ENCODE results near the gene KIF6. TPM values are rescaled to one million over a fixed set of nuclear protein-coding genes. Genes with fewer than 3 reads are reported as not detected.

KIF6 gene
- total RNA-seq, 1 donor from 2014 or later, result 2.7 TPM

GRCh38 chr6:39755231-39755630 lies 30.0 kb upstream of the KIF6 start:
- H3K4me2 ChIP-seq, result no peak overlapping the region
- H3K27me3 Mint-ChIP-seq (ENCODE audit: insufficient read depth, low read depth), result peaks cover 2% of the 10 kb centered on the region
- no peaks in the 10 kb centered on the region for H3F3A ChIP-seq (ENCODE audit: low read depth)

GRCh38 chr6:39754514-39755115 lies 29.4 kb upstream of the KIF6 start:
- Mint-ChIP-seq H3K4me1 (no peaks in the 10 kb centered on the region), H3K36me3 (no peaks in the 10 kb centered on the region), H3K4me3 (no peak overlapping the region), H3K27me3 (ENCODE audit: insufficient read depth, low read depth) (peaks cover 2% of the 10 kb centered on the region), H3K27ac (no peak overlapping the region), H3K9me3 (no peaks in the 10 kb centered on the region)
- H3K4me3 ChIP-seq, result no peak overlapping the region
- no peak overlapping the region for H2AFZ ChIP-seq (replicated peaks)
- no peaks in the 10 kb centered on the region for H3K4me1 ChIP-seq
- TF ChIP-seq CTCF (IDR thresholded peaks at IDR 0.05), result no peak
- no peak for TF ChIP-seq EZH2 (IDR thresholded peaks at IDR 0.05)
- TF ChIP-seq EZH2phosphoT487 (IDR thresholded peaks at IDR 0.05), result no peak
- H3F3A ChIP-seq (ENCODE audit: low read depth), result no peaks in the 10 kb centered on the region
- H3K9ac ChIP-seq, result no peak overlapping the region
- H3K27me3 ChIP-seq, result no peaks in the 10 kb centered on the region
- no peaks in the 10 kb centered on the region for H4K20me1 ChIP-seq (ENCODE audit: low read depth)
- no peak for DNase-seq (ENCODE audit: low spot score)
- no peak overlapping the region for H3K4me2 ChIP-seq
- no peak overlapping the region for H3K27ac ChIP-seq
- H3K9me3 ChIP-seq (ENCODE audit: low read depth), result no peaks in the 10 kb centered on the region
- H3K79me2 ChIP-seq (ENCODE audit: low read depth), result no peaks in the 10 kb centered on the region
- H3K36me3 ChIP-seq, result no peaks in the 10 kb centered on the region

More at GRCh38 chr6:39755231-39755630, 30.0 kb upstream of the KIF6 start:
- no peaks in the 10 kb centered on the region for H3K36me3 Mint-ChIP-seq
- Histone ChIP-seq H2AFZ (replicated peaks) (no peak overlapping the region), H3K9me3 (ENCODE audit: low read depth) (no peaks in the 10 kb centered on the region), H3K27me3 (no peaks in the 10 kb centered on the region), H3K4me3 (no peak overlapping the region), H3K9ac (no peak overlapping the region), H3K4me1 (no peaks in the 10 kb centered on the region), H3K36me3 (no peaks in the 10 kb centered on the region), H4K20me1 (ENCODE audit: low read depth) (no peaks in the 10 kb centered on the region), H3K27ac (no peak overlapping the region), H3K79me2 (ENCODE audit: low read depth) (no peaks in the 10 kb centered on the region)
- no peak overlapping the region for H3K27ac Mint-ChIP-seq
- TF ChIP-seq CTCF (IDR thresholded peaks at IDR 0.05) (no peak), EZH2 (IDR thresholded peaks at IDR 0.05) (no peak), EZH2phosphoT487 (IDR thresholded peaks at IDR 0.05) (no peak)
- no peak overlapping the region for H3K4me3 Mint-ChIP-seq
- H3K9me3 Mint-ChIP-seq, result no peaks in the 10 kb centered on the region
- no peaks in the 10 kb centered on the region for H3K4me1 Mint-ChIP-seq
- DNase-seq (ENCODE audit: low spot score), result no peak

- Histone ChIP-seq H3K4me2 (no peak overlapping the region), H3K27me3 (no peaks in the 10 kb centered on the region), H3K9ac (no peak overlapping the region), H4K20me1 (ENCODE audit: low read depth) (no peaks in the 10 kb centered on the region), H3K79me2 (ENCODE audit: low read depth) (no peaks in the 10 kb centered on the region), H3K9me3 (ENCODE audit: low read depth) (no peaks in the 10 kb centered on the region), H2AFZ (replicated peaks) (no peak overlapping the region), H3K27ac (no peak overlapping the region), H3F3A (ENCODE audit: low read depth) (no peaks in the 10 kb centered on the region), H3K4me3 (no peak overlapping the region), H3K36me3 (no peaks in the 10 kb centered on the region), H3K4me1 (no peaks in the 10 kb centered on the region)
- Mint-ChIP-seq H3K4me3 (no peak overlapping the region), H3K4me1 (no peaks in the 10 kb centered on the region), H3K9me3 (no peaks in the 10 kb centered on the region), H3K27me3 (ENCODE audit: insufficient read depth, low read depth) (peaks cover 2% of the 10 kb centered on the region), H3K36me3 (no peaks in the 10 kb centered on the region), H3K27ac (no peak overlapping the region)
- TF ChIP-seq CTCF (IDR thresholded peaks at IDR 0.05), result no peak
- no peak for TF ChIP-seq EZH2phosphoT487 (IDR thresholded peaks at IDR 0.05)
- TF ChIP-seq EZH2 (IDR thresholded peaks at IDR 0.05), result no peak
- DNase-seq (ENCODE audit: low spot score), result no peak
Measured at GRCh38 chr6:39753725-39754045, 28.5 kb upstream of the KIF6 start.

Measured in neural progenitor cell (in vitro differentiated cells).